ENCODE results near the gene BBS1.
A peak's percentile ranks its signal among the peaks of the same experiment; 100 is the strongest.

Gene BBS1

GRCh38 chr11:66545701-66546367 is 35.4 kb downstream of the BBS1 start, which contains the start of gene ZDHHC24:
TSS of gene ZDHHC24 (minus strand) at chr11:66546048. CDS start at chr11:66546003, 45 bp downstream.
- TF ChIP-seq POLR2A (IDR thresholded peaks at IDR 0.05; ENCODE audit: low read length) (peak; percentile 67), GATA1 (IDR thresholded peaks at IDR 0.05; ENCODE audit: low read depth, low read length) (no peak)

GRCh38 chr11:66546368-66546965 is 36.0 kb downstream of the BBS1 start, which contains the start of gene ACTN3:
TSS of gene ACTN3 (plus strand) at chr11:66546903. CDS start at chr11:66546938, 35 bp downstream.
- TF ChIP-seq POLR2A (IDR thresholded peaks at IDR 0.05; ENCODE audit: low read length) (no peak), GATA1 (IDR thresholded peaks at IDR 0.05; ENCODE audit: low read depth, low read length) (no peak)
- DNase-seq, result peak in 1 of 2 experiments; percentile 35

More at GRCh38 chr11:66545701-66546367, 35.4 kb downstream of the BBS1 start, which contains the start of gene ZDHHC24:
- peak; percentile 95 for DNase-seq

- no peak for DNase-seq
- no peak for TF ChIP-seq POLR2A (IDR thresholded peaks at IDR 0.05; ENCODE audit: low read length)
- no peak for TF ChIP-seq GATA1 (IDR thresholded peaks at IDR 0.05; ENCODE audit: low read depth, low read length)
Measured at GRCh38 chr11:66546966-66547661, 36.7 kb downstream of the BBS1 start.

GRCh38 chr11:66547662-66548009 is 37.2 kb downstream of the BBS1 start:
- DNase-seq, result no peak
- no peak for TF ChIP-seq POLR2A (IDR thresholded peaks at IDR 0.05; ENCODE audit: low read length)
- TF ChIP-seq GATA1 (IDR thresholded peaks at IDR 0.05; ENCODE audit: low read depth, low read length), result no peak

- no peak for DNase-seq
- no peak for TF ChIP-seq POLR2A (IDR thresholded peaks at IDR 0.05; ENCODE audit: low read length)
- TF ChIP-seq GATA1 (IDR thresholded peaks at IDR 0.05; ENCODE audit: low read depth, low read length), result no peak
Measured at GRCh38 chr11:66548041-66548440, 37.6 kb downstream of the BBS1 start.

- TF ChIP-seq GATA1 (IDR thresholded peaks at IDR 0.05; ENCODE audit: low read depth, low read length), result no peak
- DNase-seq, result no peak
Measured at GRCh38 chr11:66548774-66549630, 38.6 kb downstream of the BBS1 start.

- no peak for DNase-seq
- TF ChIP-seq GATA1 (IDR thresholded peaks at IDR 0.05; ENCODE audit: low read depth, low read length) (no peak), POLR2A (IDR thresholded peaks at IDR 0.05; ENCODE audit: low read length) (no peak)
Measured at GRCh38 chr11:66549696-66550095, 39.3 kb downstream of the BBS1 start.

- TF ChIP-seq GATA1 (IDR thresholded peaks at IDR 0.05; ENCODE audit: low read depth, low read length) (no peak), POLR2A (IDR thresholded peaks at IDR 0.05; ENCODE audit: low read length) (no peak)
Measured at GRCh38 chr11:66550887-66551286, 40.5 kb downstream of the BBS1 start.

GRCh38 chr11:66554602-66555001 is 44.2 kb downstream of the BBS1 start:
- DNase-seq, result no peak
- TF ChIP-seq GATA1 (IDR thresholded peaks at IDR 0.05; ENCODE audit: low read depth, low read length) (no peak), POLR2A (IDR thresholded peaks at IDR 0.05; ENCODE audit: low read length) (no peak)

More at GRCh38 chr11:66550887-66551286, 40.5 kb downstream of the BBS1 start:
- DNase-seq, result no peak

- TF ChIP-seq POLR2A (IDR thresholded peaks at IDR 0.05; ENCODE audit: low read length) (no peak), GATA1 (IDR thresholded peaks at IDR 0.05; ENCODE audit: low read depth, low read length) (no peak)
Measured at GRCh38 chr11:66555416-66555815, 45.0 kb downstream of the BBS1 start.

GRCh38 chr11:66556086-66556485 is 45.7 kb downstream of the BBS1 start:
- TF ChIP-seq POLR2A (IDR thresholded peaks at IDR 0.05; ENCODE audit: low read length) (no peak), GATA1 (IDR thresholded peaks at IDR 0.05; ENCODE audit: low read depth, low read length) (no peak)
- no peak for DNase-seq

More at GRCh38 chr11:66555416-66555815, 45.0 kb downstream of the BBS1 start:
- DNase-seq, result no peak

- no peak for DNase-seq
Measured at GRCh38 chr11:66557733-66558326, 47.4 kb downstream of the BBS1 start.

More at GRCh38 chr11:66557733-66558326, 47.4 kb downstream of the BBS1 start:
- TF ChIP-seq GATA1 (IDR thresholded peaks at IDR 0.05; ENCODE audit: low read depth, low read length) (no peak), POLR2A (IDR thresholded peaks at IDR 0.05; ENCODE audit: low read length) (no peak)

All from erythroblast (primary cell).